ENCODE results near the gene LIPE. TPM values are rescaled to one million over a fixed set of nuclear protein-coding genes. Genes with fewer than 3 reads are reported as not detected.

LIPE gene
- total RNA-seq, 1 experiment from 2014 or later, result 6.8 TPM

GRCh38 chr19:42407816-42408175 is 19.4 kb downstream of the LIPE start:
- BruUV-seq (replicated peaks), result no TSS peak
- Histone ChIP-seq H3K36me3 (ENCODE audit: insufficient read depth, low read length, poor library complexity, severe bottlenecking) (no peaks in the 10 kb centered on the region), H3K9me3 (ENCODE audit: low read depth, low read length, poor library complexity, severe bottlenecking) (no peaks in the 10 kb centered on the region), H3K27ac (ENCODE audit: low read depth, low read length, poor library complexity, severe bottlenecking) (no peak overlapping the region), H3K27me3 (replicated peaks; ENCODE audit: insufficient read depth, low read depth, low read length, poor library complexity) (no peaks in the 10 kb centered on the region), H3K4me1 (ENCODE audit: insufficient read depth, low read length, poor library complexity, severe bottlenecking) (no peaks in the 10 kb centered on the region), H3K4me3 (ENCODE audit: low read depth, low read length, poor library complexity, severe bottlenecking) (no peak overlapping the region)
- intact Hi-C loops (cut with micrococcal nuclease; ENCODE audit: unreplicated experiment), result no loop called here
- ChIA-PET CTCF (no interaction called here), POLR2A (ENCODE audit: low non-redundant PET) (no interaction called here)
- TF ChIP-seq EZH2 (IDR thresholded peaks at IDR 0.05; ENCODE audit: borderline replicate concordance, low read depth, low read length, poor library complexity, severe bottlenecking) (no peak), CTCF (conservative IDR thresholded peaks at IDR 0.05; ENCODE audit: low read depth, low read length) (no peak)
- no peak for DNase-seq (ENCODE audit: low spot score)

- H3K9me3 ChIP-seq (ENCODE audit: low read depth, low read length, poor library complexity, severe bottlenecking), result no peaks in the 10 kb centered on the region
- H3K4me1 ChIP-seq (ENCODE audit: insufficient read depth, low read length, poor library complexity, severe bottlenecking), result no peaks in the 10 kb centered on the region
- no TSS peak for BruUV-seq (replicated peaks)
- no peaks in the 10 kb centered on the region for H3K36me3 ChIP-seq (ENCODE audit: insufficient read depth, low read length, poor library complexity, severe bottlenecking)
- no peak overlapping the region for H3K27ac ChIP-seq (ENCODE audit: low read depth, low read length, poor library complexity, severe bottlenecking)
- CTCF ChIA-PET, result no interaction called here
- H3K4me3 ChIP-seq (ENCODE audit: low read depth, low read length, poor library complexity, severe bottlenecking), result no peak overlapping the region
- TF ChIP-seq CTCF (conservative IDR thresholded peaks at IDR 0.05; ENCODE audit: low read depth, low read length) (no peak), EZH2 (IDR thresholded peaks at IDR 0.05; ENCODE audit: borderline replicate concordance, low read depth, low read length, poor library complexity, severe bottlenecking) (no peak)
- no peak for DNase-seq (ENCODE audit: low spot score)
- no peaks in the 10 kb centered on the region for H3K27me3 ChIP-seq (replicated peaks; ENCODE audit: insufficient read depth, low read depth, low read length, poor library complexity)
- POLR2A ChIA-PET (ENCODE audit: low non-redundant PET), result no interaction called here
- intact Hi-C loops (cut with micrococcal nuclease; ENCODE audit: unreplicated experiment), result no loop called here
Observed at GRCh38 chr19:42407085-42407815, 19.9 kb downstream of the LIPE start.

- intact Hi-C loops (cut with micrococcal nuclease; ENCODE audit: unreplicated experiment), result no loop called here
- no TSS peak for BruUV-seq (replicated peaks)
- no peak for TF ChIP-seq CTCF (conservative IDR thresholded peaks at IDR 0.05; ENCODE audit: low read depth, low read length)
- no peak for TF ChIP-seq EZH2 (IDR thresholded peaks at IDR 0.05; ENCODE audit: borderline replicate concordance, low read depth, low read length, poor library complexity, severe bottlenecking)
- ChIA-PET POLR2A (ENCODE audit: low non-redundant PET) (no interaction called here), CTCF (no interaction called here)
- H3K4me1 ChIP-seq (ENCODE audit: insufficient read depth, low read length, poor library complexity, severe bottlenecking), result no peaks in the 10 kb centered on the region
- no peak for DNase-seq (ENCODE audit: low spot score)
- H3K27me3 ChIP-seq (replicated peaks; ENCODE audit: insufficient read depth, low read depth, low read length, poor library complexity), result no peaks in the 10 kb centered on the region
- H3K36me3 ChIP-seq (ENCODE audit: insufficient read depth, low read length, poor library complexity, severe bottlenecking), result no peaks in the 10 kb centered on the region
- no peak overlapping the region for H3K4me3 ChIP-seq (ENCODE audit: low read depth, low read length, poor library complexity, severe bottlenecking)
- H3K27ac ChIP-seq (ENCODE audit: low read depth, low read length, poor library complexity, severe bottlenecking), result no peak overlapping the region
- no peaks in the 10 kb centered on the region for H3K9me3 ChIP-seq (ENCODE audit: low read depth, low read length, poor library complexity, severe bottlenecking)
Observed at GRCh38 chr19:42406111-42406510, 21.1 kb downstream of the LIPE start.

Measured in A673 (cell line).